DND-41 (cell line): ENCODE data around the gene BTG2.

Experiments
- ATAC-seq: fragments of 200-7000 bp; cut with Tn5 transposase; 3 replicates; pipeline ENCODE4 v1.9.1; 2021; ENCODE audit warnings: low read depth; ENCODE audit not compliant: insufficient read depth
- DNase-seq: peaks from one replicate; pipeline ENCODE4 v3.0.0-alpha.2; 2020
- H2AFZ ChIP-seq: 2 replicates; pipeline ENCODE4 v1.6.0; 2012; ENCODE audit warnings: low read depth, low read length
- H3K27ac ChIP-seq: 2 replicates; pipeline ENCODE4 v1.5.1; 2012; ENCODE audit warnings: low read length, inconsistent platforms
- H3K27me3 ChIP-seq: fragments of 200-600 bp; sonication (generic); 2 replicates; pipeline ENCODE4 v1.6.0; 2012; ENCODE audit warnings: low read length, mild to moderate bottlenecking, inconsistent platforms; ENCODE audit not compliant: insufficient read depth, poor library complexity
- H3K36me3 ChIP-seq: 2 replicates; pipeline ENCODE4 v1.5.1; 2012; ENCODE audit warnings: low read length, inconsistent platforms; ENCODE audit not compliant: insufficient read depth
- H3K4me1 ChIP-seq: 2 replicates; pipeline ENCODE4 v1.5.1; 2012; ENCODE audit warnings: mild to moderate bottlenecking, low read length; ENCODE audit not compliant: insufficient read depth
- H3K4me2 ChIP-seq: 2 replicates; pipeline ENCODE4 v1.6.0; 2012; ENCODE audit warnings: mild to moderate bottlenecking, moderate library complexity, low read length, inconsistent platforms; ENCODE audit not compliant: insufficient read depth
- H3K4me3 ChIP-seq, 2 experiments: fragments of 200-600 bp in 1 of 2; shearing (Covaris generic) in 1 of 2; 2 replicates each; pipeline ENCODE4 v1.5.1; 2012 to 2016; ENCODE audit warnings: inconsistent platforms in 2 of 2, low read length in 2 of 2, mild to moderate bottlenecking in 2 of 2, low read depth in 1 of 2, moderate library complexity in 1 of 2
- H3K79me2 ChIP-seq: 2 replicates; pipeline ENCODE4 v1.6.0; 2012; ENCODE audit warnings: low read length, inconsistent platforms; ENCODE audit not compliant: insufficient read depth
- H3K9ac ChIP-seq: 2 replicates; pipeline ENCODE4 v1.6.0; 2012; ENCODE audit warnings: low read depth, mild to moderate bottlenecking, inconsistent platforms, low read length, moderate library complexity
- H3K9me3 ChIP-seq: 2 replicates; pipeline ENCODE4 v1.5.1; 2012; ENCODE audit warnings: low read length, moderate library complexity, mild to moderate bottlenecking, inconsistent platforms; ENCODE audit not compliant: insufficient read depth, severe bottlenecking
- H4K20me1 ChIP-seq: 2 replicates; pipeline ENCODE4 v1.6.0; 2012; ENCODE audit warnings: low read length; ENCODE audit not compliant: insufficient read depth
- EZH2 ChIP-seq: IDR thresholded peaks from 3 replicates; pipeline ENCODE4 v1.6.1; 2012; ENCODE audit warnings: borderline replicate concordance, low read depth, mild to moderate bottlenecking, moderate library complexity, low read length, inconsistent platforms; ENCODE audit not compliant: severe bottlenecking
- TF ChIP-seq, protein P1 (sequence below): IDR thresholded peaks from 2 replicates; pipeline ENCODE4 v1.5.1; 2012; ENCODE audit warnings: borderline replicate concordance, low read length, moderate library complexity, mild to moderate bottlenecking; ENCODE audit not compliant: poor library complexity, severe bottlenecking; ENCODE audit errors: extremely low read depth

BTG2 gene

DNA sequence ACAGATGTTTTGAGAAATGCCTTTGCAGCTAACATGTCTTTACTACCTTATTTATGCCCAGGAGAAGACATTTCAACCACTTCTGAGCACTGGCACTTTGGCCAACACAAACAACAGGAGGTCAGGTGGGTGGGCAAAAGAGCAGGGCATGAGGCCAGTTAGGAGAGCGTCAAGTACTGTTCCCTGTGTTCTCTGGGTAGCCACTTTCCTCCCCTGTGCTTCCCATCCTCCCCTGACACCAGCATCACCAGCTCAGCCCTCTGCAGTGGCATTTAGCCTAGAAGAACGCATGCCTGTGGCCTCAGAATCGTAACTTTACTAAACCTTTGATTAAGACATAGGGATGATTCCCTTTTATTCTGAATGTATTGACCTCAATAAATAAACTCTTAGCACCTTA lies 18.3 kb downstream of the BTG2 start:
- H3K27ac ChIP-seq = peak overlapping the region; percentile 98
- TF ChIP-seq, protein P1, sequence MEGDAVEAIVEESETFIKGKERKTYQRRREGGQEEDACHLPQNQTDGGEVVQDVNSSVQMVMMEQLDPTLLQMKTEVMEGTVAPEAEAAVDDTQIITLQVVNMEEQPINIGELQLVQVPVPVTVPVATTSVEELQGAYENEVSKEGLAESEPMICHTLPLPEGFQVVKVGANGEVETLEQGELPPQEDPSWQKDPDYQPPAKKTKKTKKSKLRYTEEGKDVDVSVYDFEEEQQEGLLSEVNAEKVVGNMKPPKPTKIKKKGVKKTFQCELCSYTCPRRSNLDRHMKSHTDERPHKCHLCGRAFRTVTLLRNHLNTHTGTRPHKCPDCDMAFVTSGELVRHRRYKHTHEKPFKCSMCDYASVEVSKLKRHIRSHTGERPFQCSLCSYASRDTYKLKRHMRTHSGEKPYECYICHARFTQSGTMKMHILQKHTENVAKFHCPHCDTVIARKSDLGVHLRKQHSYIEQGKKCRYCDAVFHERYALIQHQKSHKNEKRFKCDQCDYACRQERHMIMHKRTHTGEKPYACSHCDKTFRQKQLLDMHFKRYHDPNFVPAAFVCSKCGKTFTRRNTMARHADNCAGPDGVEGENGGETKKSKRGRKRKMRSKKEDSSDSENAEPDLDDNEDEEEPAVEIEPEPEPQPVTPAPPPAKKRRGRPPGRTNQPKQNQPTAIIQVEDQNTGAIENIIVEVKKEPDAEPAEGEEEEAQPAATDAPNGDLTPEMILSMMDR = no peak
- TF ChIP-seq EZH2 = no peak
- H3K79me2 ChIP-seq = no peaks in the 10 kb centered on the region
- H2AFZ ChIP-seq = no peak overlapping the region
- H3K4me1 ChIP-seq = peaks cover 94% of the 10 kb centered on the region
- no peak for ATAC-seq
- no peaks in the 10 kb centered on the region for H3K9me3 ChIP-seq
- peak overlapping the region; percentile 44 for H3K4me2 ChIP-seq
- no peak for DNase-seq
- H3K4me3 ChIP-seq = no peak overlapping the region
- H4K20me1 ChIP-seq = no peaks in the 10 kb centered on the region
- H3K36me3 ChIP-seq = no peaks in the 10 kb centered on the region
- H3K9ac ChIP-seq = peak overlapping the region; percentile 58
- no peaks in the 10 kb centered on the region for H3K27me3 ChIP-seq

DNA sequence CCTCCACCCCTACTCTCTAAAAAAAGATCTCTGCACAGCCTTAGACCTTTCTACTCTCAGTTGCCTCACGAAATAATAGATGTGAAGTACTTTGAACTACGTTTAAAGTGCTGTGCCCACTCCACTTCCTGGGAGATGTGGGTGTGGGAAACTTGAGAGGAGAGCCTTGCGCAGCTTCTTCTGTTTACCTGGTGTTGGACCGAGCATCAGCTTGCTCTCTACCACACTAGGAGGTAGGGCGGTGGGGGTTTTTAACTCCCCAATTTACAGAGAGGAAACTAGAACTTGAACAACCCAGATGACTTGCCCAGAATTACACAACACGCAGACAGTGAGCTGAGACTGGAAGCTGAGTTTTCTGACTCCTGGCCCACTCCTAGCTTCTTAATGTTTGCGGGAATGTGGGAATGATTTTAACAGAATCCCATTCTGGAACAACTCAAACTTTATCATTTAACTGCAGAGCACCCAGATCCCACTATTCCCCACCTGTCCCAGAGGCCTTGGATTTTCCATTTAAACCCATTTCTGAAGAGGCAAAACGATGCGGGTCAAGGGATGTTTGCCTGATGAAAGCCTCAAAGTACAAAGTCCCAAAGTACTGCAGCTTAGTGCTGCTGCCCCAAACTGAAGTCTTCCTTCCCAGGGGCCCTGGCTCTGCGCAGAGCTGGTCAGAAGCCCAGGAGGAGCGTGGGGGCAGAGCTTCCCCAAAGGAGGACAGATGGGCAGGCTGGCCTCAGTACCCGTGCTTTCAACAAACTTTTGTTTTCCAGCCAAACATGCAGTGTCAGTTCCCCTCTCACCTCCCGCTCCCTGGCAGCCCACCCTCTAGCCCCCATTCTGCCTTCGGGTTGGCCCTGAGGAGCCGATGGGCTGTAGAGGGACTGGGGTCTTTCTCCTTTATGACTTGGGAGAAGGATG lies 19.0 kb downstream of the BTG2 start:
- no peak overlapping the region for H2AFZ ChIP-seq
- no peaks in the 10 kb centered on the region for H3K79me2 ChIP-seq
- peak; percentile 69 for DNase-seq
- peaks cover 88% of the 10 kb centered on the region for H3K4me1 ChIP-seq
- TF ChIP-seq EZH2 = no peak
- TF ChIP-seq, protein P1 = no peak
- H4K20me1 ChIP-seq = no peaks in the 10 kb centered on the region
- H3K36me3 ChIP-seq = no peaks in the 10 kb centered on the region
- H3K4me2 ChIP-seq = peak overlapping the region; percentile 44
- H3K9me3 ChIP-seq = no peaks in the 10 kb centered on the region
- H3K4me3 ChIP-seq = peak overlapping the region in 1 of 2 experiments; percentile 30; a peak in 1 of 4 replicates
- H3K9ac ChIP-seq = peak overlapping the region; percentile 58
- H3K27me3 ChIP-seq = no peaks in the 10 kb centered on the region
- H3K27ac ChIP-seq = peak overlapping the region; percentile 98
- ATAC-seq = peak; percentile 6; the same call in 2 of the 3 replicates

DNA sequence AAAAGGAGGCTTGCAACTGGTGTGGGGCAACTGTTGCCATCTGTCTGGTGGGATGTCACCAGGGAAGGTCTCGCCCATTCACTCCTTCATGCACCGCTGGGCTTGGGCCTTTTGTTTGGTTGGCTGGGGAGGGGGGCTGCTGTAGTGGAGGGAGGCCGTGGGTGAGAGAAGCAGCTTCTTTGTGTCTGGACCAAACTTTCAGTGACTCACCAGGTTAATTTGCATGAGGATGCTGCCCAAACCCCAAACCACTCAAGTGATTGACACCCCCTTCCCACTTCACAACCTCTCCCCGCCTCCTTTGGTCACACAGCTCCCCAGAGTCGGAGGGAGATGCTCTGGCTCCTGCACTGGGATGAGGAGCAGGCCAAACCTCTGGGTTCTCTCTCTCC lies 19.7 kb downstream of the BTG2 start:
- no peaks in the 10 kb centered on the region for H3K9me3 ChIP-seq
- peak; percentile 49 for DNase-seq
- peak overlapping the region in 1 of 2 experiments; percentile 30; a peak in 1 of 4 replicates for H3K4me3 ChIP-seq
- H3K4me2 ChIP-seq = peak overlapping the region; percentile 44
- H3K9ac ChIP-seq = peak overlapping the region; percentile 58
- no peaks in the 10 kb centered on the region for H3K36me3 ChIP-seq
- peaks cover 82% of the 10 kb centered on the region for H3K4me1 ChIP-seq
- H2AFZ ChIP-seq = no peak overlapping the region
- H3K79me2 ChIP-seq = no peaks in the 10 kb centered on the region
- ATAC-seq = no peak
- TF ChIP-seq, protein P1 = no peak
- no peak for TF ChIP-seq EZH2
- no peaks in the 10 kb centered on the region for H3K27me3 ChIP-seq
- H3K27ac ChIP-seq = peak overlapping the region; percentile 98
- no peaks in the 10 kb centered on the region for H4K20me1 ChIP-seq
